NCI-H82 (cell line): ENCODE data around the gene GATB.

Experiments
- DNase-seq: peaks from one replicate; lab custom pipeline; 2025; lab: John Stamatoyannopoulos, UW

Gene GATB

GRCh38 chr4:151698213-151698612 is 62.6 kb downstream of the GATB start:
- no peak for DNase-seq

- no peak for DNase-seq
These were observed 65.7 kb downstream of the GATB start for GRCh38 chr4:151694961-151695720.

- no peak for DNase-seq
These were observed 67.8 kb downstream of the GATB start for GRCh38 chr4:151692821-151693673.

- no peak for DNase-seq
These were observed 68.4 kb downstream of the GATB start for GRCh38 chr4:151692443-151692782.

- no peak for DNase-seq
These were observed 69.0 kb downstream of the GATB start for GRCh38 chr4:151691639-151692442.

GRCh38 chr4:151690876-151691275 is 69.9 kb downstream of the GATB start:
- DNase-seq, result no peak

- peak; percentile 29 for DNase-seq
These were observed 70.5 kb downstream of the GATB start for GRCh38 chr4:151690164-151690870.

GRCh38 chr4:151689211-151689991 is 71.4 kb downstream of the GATB start:
- no peak for DNase-seq

GRCh38 chr4:151688785-151689043 is 72.1 kb downstream of the GATB start:
- no peak for DNase-seq

GRCh38 chr4:151688003-151688784 is 72.6 kb downstream of the GATB start:
- no peak for DNase-seq

- DNase-seq, result no peak
These were observed 73.7 kb downstream of the GATB start for GRCh38 chr4:151687021-151687640.

- no peak for DNase-seq
These were observed 75.5 kb downstream of the GATB start for GRCh38 chr4:151685303-151685702.

- no peak for DNase-seq
These were observed 79.7 kb downstream of the GATB start for GRCh38 chr4:151681085-151681484.

- no peak for DNase-seq
These were observed 81.6 kb downstream of the GATB start for GRCh38 chr4:151679231-151679630.

- DNase-seq, result no peak
These were observed 82.5 kb downstream of the GATB start for GRCh38 chr4:151678048-151678872.

GRCh38 chr4:151677193-151677592 is 83.6 kb downstream of the GATB start:
- no peak for DNase-seq

GRCh38 chr4:151676301-151676700 is 84.5 kb downstream of the GATB start:
- DNase-seq, result peak; percentile 24

- peak; percentile 93 for DNase-seq
These were observed 85.3 kb downstream of the GATB start for GRCh38 chr4:151675411-151675971.
